Epithelial cell of esophagus (primary cell): ENCODE data around the gene TMEM116.

Experiments
- DNase-seq: peaks from one replicate; pipeline ENCODE4 v3.0.0; 2010; ENCODE audit warnings: low read depth
- H3K4me3 ChIP-seq: 2 replicates; pipeline ENCODE4 v1.5.1; 2011; ENCODE audit warnings: mild to moderate bottlenecking, low read length, control low read depth
- TF ChIP-seq, protein P1 (sequence below): IDR thresholded peaks from 2 replicates; pipeline ENCODE4 v1.5.1; 2011; ENCODE audit warnings: low read depth, mild to moderate bottlenecking, low read length, control low read depth, inconsistent platforms; ENCODE audit not compliant: insufficient read depth; ENCODE audit errors: missing control alignments

TMEM116 gene

DNA sequence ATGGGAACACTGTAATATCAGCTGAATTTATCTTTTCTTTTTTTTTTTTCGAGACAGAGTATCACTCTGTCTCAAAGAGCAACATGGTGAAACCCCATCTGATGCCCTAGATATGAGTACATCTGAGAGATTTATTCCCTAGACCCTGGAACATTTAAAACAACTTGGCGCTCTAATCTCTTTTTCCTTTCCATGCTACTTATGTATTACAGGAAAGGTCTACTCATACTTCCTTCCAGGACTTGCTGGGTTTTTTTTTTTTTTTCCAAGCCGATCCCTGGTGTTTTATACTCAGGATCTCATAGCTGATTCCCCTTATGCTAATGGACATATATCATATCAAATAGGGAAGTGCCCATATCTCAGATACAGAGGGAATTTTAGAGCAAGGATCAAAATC lies 87.8 kb downstream of the TMEM116 start:
- TF ChIP-seq, protein P1, sequence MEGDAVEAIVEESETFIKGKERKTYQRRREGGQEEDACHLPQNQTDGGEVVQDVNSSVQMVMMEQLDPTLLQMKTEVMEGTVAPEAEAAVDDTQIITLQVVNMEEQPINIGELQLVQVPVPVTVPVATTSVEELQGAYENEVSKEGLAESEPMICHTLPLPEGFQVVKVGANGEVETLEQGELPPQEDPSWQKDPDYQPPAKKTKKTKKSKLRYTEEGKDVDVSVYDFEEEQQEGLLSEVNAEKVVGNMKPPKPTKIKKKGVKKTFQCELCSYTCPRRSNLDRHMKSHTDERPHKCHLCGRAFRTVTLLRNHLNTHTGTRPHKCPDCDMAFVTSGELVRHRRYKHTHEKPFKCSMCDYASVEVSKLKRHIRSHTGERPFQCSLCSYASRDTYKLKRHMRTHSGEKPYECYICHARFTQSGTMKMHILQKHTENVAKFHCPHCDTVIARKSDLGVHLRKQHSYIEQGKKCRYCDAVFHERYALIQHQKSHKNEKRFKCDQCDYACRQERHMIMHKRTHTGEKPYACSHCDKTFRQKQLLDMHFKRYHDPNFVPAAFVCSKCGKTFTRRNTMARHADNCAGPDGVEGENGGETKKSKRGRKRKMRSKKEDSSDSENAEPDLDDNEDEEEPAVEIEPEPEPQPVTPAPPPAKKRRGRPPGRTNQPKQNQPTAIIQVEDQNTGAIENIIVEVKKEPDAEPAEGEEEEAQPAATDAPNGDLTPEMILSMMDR: no peak
- H3K4me3 ChIP-seq: no peak overlapping the region
- DNase-seq: no peak

DNA sequence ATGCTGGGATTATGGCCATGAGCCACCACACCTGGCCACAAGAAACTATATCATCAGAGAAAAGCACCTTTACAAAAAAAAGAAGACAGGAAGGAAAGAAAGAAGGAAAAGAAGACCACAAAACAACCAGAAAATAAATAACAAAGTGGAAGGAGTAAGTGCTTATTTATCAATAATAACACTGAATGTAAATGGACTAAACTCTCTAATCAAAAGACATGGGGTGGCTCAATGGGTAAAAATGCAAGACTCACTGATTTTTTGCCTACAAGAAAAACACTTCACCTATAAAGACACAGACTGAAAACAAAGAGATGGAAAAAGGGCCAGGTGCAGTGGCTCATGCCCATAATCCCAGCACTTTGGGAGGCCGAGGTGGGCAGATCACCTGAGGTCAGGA lies 105.2 kb downstream of the TMEM116 start:
- TF ChIP-seq, protein P1: no peak
- no peak for DNase-seq
- no peak overlapping the region for H3K4me3 ChIP-seq

DNA sequence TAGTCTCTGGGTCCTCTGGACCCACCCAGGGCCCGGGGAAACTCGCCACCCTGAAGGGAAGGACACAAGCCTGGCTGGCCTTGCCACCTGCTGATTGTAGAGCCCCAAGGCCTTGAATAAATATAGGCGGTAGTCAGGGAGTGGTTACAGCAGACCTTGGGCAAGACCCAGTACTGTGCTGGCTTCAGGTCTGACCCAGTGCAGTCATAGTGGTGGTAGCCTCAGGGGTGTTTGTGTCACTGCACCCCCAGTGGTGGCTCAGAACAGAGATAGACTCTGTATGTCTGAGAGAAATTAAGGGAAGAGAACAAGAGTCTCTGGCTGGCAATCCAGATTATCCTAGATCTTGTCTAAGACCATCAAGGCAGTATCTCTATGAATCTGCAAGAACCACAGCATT lies 107.5 kb downstream of the TMEM116 start:
- TF ChIP-seq, protein P1: no peak
- no peak overlapping the region for H3K4me3 ChIP-seq
- no peak for DNase-seq

DNA sequence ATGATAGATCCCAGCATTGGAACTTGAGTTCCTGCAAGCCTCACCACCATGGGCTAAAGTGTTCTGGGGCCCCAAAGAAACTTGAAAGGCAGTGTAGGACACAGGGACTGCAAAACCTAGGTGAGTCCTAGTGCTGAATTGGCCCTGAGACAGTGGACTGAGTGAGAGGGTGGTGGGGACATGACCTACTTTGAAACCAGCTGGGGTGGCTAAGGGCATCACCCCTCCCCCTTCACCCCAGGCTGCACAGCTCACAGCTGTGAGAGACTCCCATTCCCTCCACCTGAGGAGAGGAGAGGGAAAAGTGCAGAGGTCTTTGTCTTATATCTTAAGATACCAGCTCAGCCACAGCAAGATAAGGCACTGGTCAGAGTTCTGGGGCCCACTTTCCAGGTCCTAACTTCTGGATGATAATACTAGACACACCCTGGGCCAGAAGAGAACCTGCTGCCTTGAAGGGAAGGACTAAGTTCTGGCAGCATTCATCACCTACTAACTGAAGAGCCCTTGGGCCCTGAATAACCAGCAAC lies 108.5 kb downstream of the TMEM116 start:
- H3K4me3 ChIP-seq: no peak overlapping the region
- TF ChIP-seq, protein P1: no peak
- no peak for DNase-seq

DNA sequence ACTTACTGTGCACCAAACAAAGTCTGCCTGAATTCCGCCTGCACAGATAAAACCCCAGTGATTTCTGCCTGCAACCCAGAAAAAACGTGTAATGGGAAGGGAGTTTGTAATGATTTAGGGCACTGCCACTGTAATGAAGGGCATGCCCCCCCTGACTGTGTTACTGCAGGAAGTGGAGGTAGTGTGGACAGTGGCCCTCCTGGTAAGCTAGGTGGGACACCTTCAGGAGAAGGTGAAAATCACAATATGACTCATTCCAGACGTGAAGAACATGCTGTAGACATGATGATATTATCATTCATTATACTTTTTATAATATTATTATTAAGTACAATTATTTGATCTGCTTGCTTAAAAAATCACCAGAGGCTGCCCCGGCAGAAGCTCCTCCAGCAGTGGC lies 111.8 kb downstream of the TMEM116 start:
- TF ChIP-seq, protein P1: no peak

DNA sequence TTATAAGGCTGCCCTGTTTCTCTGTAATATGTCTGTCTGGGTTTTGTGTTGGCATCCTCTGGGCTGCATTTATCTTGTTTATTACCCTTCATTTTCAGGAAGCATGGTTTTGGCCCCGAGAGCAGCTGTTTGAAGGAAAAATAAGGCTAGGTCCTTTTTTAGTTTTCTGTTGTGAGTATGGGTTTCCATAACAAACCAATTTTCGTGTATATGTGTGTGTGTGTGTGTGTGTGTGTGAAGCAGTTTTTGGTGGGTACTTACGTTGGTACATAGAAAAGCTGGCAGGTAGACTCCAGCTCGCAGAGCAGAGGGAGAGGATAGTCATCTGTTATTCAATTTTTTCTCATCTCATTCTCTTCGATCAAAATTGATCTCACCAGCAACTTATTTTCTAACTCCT lies 118.4 kb downstream of the TMEM116 start:
- no peak overlapping the region for H3K4me3 ChIP-seq
- no peak for DNase-seq
- TF ChIP-seq, protein P1: no peak

More for the DNA sequence above, 111.8 kb downstream of the TMEM116 start:
- H3K4me3 ChIP-seq: no peak overlapping the region
- no peak for DNase-seq

DNA sequence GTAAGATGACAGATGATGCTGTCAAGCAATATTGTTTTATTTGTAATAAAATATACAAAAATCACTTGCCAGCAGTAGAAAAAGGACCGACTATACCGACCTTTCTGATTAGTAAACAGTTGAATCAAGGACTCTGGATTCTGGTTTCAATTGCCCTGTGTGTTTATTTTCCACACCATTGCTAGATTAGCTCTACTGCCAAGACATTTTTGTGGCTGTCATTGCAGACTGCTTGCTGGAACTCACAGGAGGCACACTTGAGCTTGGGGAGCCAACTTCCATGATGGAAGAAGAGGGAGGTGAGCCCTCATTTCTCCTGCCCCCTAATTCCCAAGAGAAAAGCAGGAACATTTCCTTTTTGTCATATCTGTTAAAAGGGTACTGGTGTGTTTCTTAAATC lies 119.7 kb downstream of the TMEM116 start:
- no peak for DNase-seq
- TF ChIP-seq, protein P1: no peak
- no peak overlapping the region for H3K4me3 ChIP-seq
